SK-N-SH treated with all-trans-retinoic acid at 6 μM for 48 hours (cell line): Measurements from ENCODE around the gene MIA2.

Source experiments
- ARNTL ChIP-seq: fragments of 450-650 bp; formaldehyde crosslinking; IDR thresholded peaks from 2 replicates; pipeline ENCODE4 v1.5.0; 2020; ENCODE audit warnings: low read depth, mild to moderate bottlenecking, moderate library complexity, borderline replicate concordance
- ESRRG ChIP-seq: fragments of 250-450 bp; sonication (Bioruptor Pico); IDR thresholded peaks from 2 replicates; pipeline ENCODE4 v1.6.1; 2021; ENCODE audit warnings: mild to moderate bottlenecking
- GLIS3 ChIP-seq: fragments of 250-450 bp; sonication (Bioruptor Pico); IDR thresholded peaks from 2 replicates; pipeline ENCODE4 v1.5.0; 2020; ENCODE audit warnings: mild to moderate bottlenecking, moderate library complexity
- POU6F1 ChIP-seq: fragments of 250-450 bp; sonication (Bioruptor Pico); IDR thresholded peaks from 2 replicates; pipeline ENCODE4 v1.8.0; 2021; ENCODE audit warnings: low read depth, mild to moderate bottlenecking, moderate library complexity, borderline replicate concordance
- RARB ChIP-seq: fragments of 250-450 bp; sonication (Bioruptor Pico); IDR thresholded peaks from 2 replicates; pipeline ENCODE4 v1.8.0; 2021; ENCODE audit warnings: mild to moderate bottlenecking, moderate library complexity
- SNAI2 ChIP-seq: fragments of 250-450 bp; sonication (Bioruptor Pico); IDR thresholded peaks from 2 replicates; pipeline ENCODE4 v1.5.0; 2020; ENCODE audit warnings: mild to moderate bottlenecking, moderate library complexity
- TCF4 ChIP-seq: fragments of 250-450 bp; sonication (Bioruptor Pico); IDR thresholded peaks from 2 replicates; pipeline ENCODE4 v1.8.0; 2021; ENCODE audit warnings: mild to moderate bottlenecking, moderate library complexity, borderline replicate concordance
- TOX ChIP-seq: fragments of 250-450 bp; sonication (Bioruptor Pico); IDR thresholded peaks from 2 replicates; pipeline ENCODE4 v1.8.0; 2021; ENCODE audit warnings: mild to moderate bottlenecking, moderate library complexity, borderline replicate concordance
- ZFP3 ChIP-seq: fragments of 250-450 bp; sonication (Bioruptor Pico); IDR thresholded peaks from 2 replicates; pipeline ENCODE4 v1.5.0; 2020; ENCODE audit warnings: mild to moderate bottlenecking, moderate library complexity
- ZFP30 ChIP-seq: fragments of 450-650 bp; formaldehyde crosslinking; IDR thresholded peaks from 2 replicates; pipeline ENCODE4 v1.5.0; 2022; ENCODE audit warnings: mild to moderate bottlenecking, moderate library complexity
- TF ChIP-seq, protein P1 (sequence below): fragments of 250-450 bp; sonication (Bioruptor Pico); IDR thresholded peaks from 2 replicates; pipeline ENCODE4 v1.8.0; 2020; ENCODE audit warnings: mild to moderate bottlenecking, moderate library complexity, borderline replicate concordance
- TF ChIP-seq, protein P2 (sequence below): fragments of 250-450 bp; sonication (Bioruptor Pico); IDR thresholded peaks from 2 replicates; pipeline ENCODE4 v1.5.0; 2020; ENCODE audit warnings: mild to moderate bottlenecking, moderate library complexity
- TF ChIP-seq, protein P3 (sequence below): fragments of 250-450 bp; sonication (Bioruptor Pico); IDR thresholded peaks from 2 replicates; pipeline ENCODE4 v1.5.1; 2021; ENCODE audit warnings: mild to moderate bottlenecking, moderate library complexity

GRCh38 chr14:39366460-39367386 lies 133.0 kb downstream of the MIA2 start:
- TF ChIP-seq SNAI2 (CRISPR knock-in tag) (no peak), TCF4 (CRISPR knock-in tag) (no peak), RARB (CRISPR knock-in tag) (no peak), ESRRG (CRISPR knock-in tag) (no peak), ARNTL (CRISPR knock-in tag) (no peak), ZFP3 (CRISPR knock-in tag) (no peak), TOX (CRISPR knock-in tag) (no peak), GLIS3 (CRISPR knock-in tag) (no peak), ZFP30 (CRISPR knock-in tag) (no peak), POU6F1 (CRISPR knock-in tag) (no peak)
- TF ChIP-seq, protein P1, sequence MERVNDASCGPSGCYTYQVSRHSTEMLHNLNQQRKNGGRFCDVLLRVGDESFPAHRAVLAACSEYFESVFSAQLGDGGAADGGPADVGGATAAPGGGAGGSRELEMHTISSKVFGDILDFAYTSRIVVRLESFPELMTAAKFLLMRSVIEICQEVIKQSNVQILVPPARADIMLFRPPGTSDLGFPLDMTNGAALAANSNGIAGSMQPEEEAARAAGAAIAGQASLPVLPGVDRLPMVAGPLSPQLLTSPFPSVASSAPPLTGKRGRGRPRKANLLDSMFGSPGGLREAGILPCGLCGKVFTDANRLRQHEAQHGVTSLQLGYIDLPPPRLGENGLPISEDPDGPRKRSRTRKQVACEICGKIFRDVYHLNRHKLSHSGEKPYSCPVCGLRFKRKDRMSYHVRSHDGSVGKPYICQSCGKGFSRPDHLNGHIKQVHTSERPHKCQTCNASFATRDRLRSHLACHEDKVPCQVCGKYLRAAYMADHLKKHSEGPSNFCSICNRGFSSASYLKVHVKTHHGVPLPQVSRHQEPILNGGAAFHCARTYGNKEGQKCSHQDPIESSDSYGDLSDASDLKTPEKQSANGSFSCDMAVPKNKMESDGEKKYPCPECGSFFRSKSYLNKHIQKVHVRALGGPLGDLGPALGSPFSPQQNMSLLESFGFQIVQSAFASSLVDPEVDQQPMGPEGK (CRISPR knock-in tag), result no peak
- TF ChIP-seq, protein P2, sequence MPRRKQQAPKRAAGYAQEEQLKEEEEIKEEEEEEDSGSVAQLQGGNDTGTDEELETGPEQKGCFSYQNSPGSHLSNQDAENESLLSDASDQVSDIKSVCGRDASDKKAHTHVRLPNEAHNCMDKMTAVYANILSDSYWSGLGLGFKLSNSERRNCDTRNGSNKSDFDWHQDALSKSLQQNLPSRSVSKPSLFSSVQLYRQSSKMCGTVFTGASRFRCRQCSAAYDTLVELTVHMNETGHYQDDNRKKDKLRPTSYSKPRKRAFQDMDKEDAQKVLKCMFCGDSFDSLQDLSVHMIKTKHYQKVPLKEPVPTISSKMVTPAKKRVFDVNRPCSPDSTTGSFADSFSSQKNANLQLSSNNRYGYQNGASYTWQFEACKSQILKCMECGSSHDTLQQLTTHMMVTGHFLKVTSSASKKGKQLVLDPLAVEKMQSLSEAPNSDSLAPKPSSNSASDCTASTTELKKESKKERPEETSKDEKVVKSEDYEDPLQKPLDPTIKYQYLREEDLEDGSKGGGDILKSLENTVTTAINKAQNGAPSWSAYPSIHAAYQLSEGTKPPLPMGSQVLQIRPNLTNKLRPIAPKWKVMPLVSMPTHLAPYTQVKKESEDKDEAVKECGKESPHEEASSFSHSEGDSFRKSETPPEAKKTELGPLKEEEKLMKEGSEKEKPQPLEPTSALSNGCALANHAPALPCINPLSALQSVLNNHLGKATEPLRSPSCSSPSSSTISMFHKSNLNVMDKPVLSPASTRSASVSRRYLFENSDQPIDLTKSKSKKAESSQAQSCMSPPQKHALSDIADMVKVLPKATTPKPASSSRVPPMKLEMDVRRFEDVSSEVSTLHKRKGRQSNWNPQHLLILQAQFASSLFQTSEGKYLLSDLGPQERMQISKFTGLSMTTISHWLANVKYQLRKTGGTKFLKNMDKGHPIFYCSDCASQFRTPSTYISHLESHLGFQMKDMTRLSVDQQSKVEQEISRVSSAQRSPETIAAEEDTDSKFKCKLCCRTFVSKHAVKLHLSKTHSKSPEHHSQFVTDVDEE (CRISPR knock-in tag), result no peak
- TF ChIP-seq, protein P3, sequence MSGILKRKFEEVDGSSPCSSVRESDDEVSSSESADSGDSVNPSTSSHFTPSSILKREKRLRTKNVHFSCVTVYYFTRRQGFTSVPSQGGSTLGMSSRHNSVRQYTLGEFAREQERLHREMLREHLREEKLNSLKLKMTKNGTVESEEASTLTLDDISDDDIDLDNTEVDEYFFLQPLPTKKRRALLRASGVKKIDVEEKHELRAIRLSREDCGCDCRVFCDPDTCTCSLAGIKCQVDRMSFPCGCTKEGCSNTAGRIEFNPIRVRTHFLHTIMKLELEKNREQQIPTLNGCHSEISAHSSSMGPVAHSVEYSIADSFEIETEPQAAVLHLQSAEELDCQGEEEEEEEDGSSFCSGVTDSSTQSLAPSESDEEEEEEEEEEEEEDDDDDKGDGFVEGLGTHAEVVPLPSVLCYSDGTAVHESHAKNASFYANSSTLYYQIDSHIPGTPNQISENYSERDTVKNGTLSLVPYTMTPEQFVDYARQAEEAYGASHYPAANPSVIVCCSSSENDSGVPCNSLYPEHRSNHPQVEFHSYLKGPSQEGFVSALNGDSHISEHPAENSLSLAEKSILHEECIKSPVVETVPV (CRISPR knock-in tag), result no peak
